HepG2 (cell line): ENCODE data around the gene PRMT7. TPM values are rescaled to one million over a fixed set of nuclear protein-coding genes. Genes with fewer than 3 reads are reported as not detected.

Source experiments
- HMGA1 ChIP-seq: sonication (generic); formaldehyde crosslinking; conservative IDR thresholded peaks from 2 replicates; pipeline ENCODE4 v1.4.0; 2020; ENCODE audit warnings: missing genetic modification reagents
- MTA1 ChIP-seq: sonication (generic); formaldehyde crosslinking; IDR thresholded peaks from 2 replicates; pipeline ENCODE4 v1.4.0; 2020; ENCODE audit warnings: missing genetic modification reagents, mild to moderate bottlenecking, borderline replicate concordance
- RFX1 ChIP-seq: fragments of 450-650 bp; IDR thresholded peaks from 2 replicates; pipeline ENCODE4 v1.6.1; 2017
- SOX6 ChIP-seq, 2 experiments: fragments of 450-650 bp in 1 of 2; sonication (generic) in 1 of 2; formaldehyde crosslinking in 1 of 2; IDR thresholded peaks; 2 replicates each; pipeline versions ENCODE4 v1.4.0 to v1.6.1; 2017 to 2020; ENCODE audit warnings: antibody characterized with exemption in 1 of 2, mild to moderate bottlenecking in 1 of 2, missing genetic modification reagents in 1 of 2
- TOE1 ChIP-seq: sonication (generic); formaldehyde crosslinking; IDR thresholded peaks from 2 replicates; pipeline ENCODE4 v1.4.0; 2020; ENCODE audit warnings: mild to moderate bottlenecking, missing genetic modification reagents
- ZNF33B ChIP-seq: sonication (generic); formaldehyde crosslinking; IDR thresholded peaks from 2 replicates; pipeline ENCODE4 v1.5.1; 2020; ENCODE audit warnings: mild to moderate bottlenecking, missing genetic modification reagents
- ZNF496 ChIP-seq: sonication (generic); formaldehyde crosslinking; IDR thresholded peaks from 2 replicates; pipeline ENCODE4 v1.8.1; 2023; ENCODE audit warnings: mild to moderate bottlenecking, moderate library complexity, missing genetic modification reagents; ENCODE audit not compliant: insufficient replicate concordance
- ZNF605 ChIP-seq: sonication (generic); formaldehyde crosslinking; IDR thresholded peaks from 2 replicates; pipeline ENCODE4 v1.8.0; 2022; ENCODE audit warnings: mild to moderate bottlenecking, missing genetic modification reagents
- ZNF660 ChIP-seq: sonication (generic); formaldehyde crosslinking; IDR thresholded peaks from 2 replicates; pipeline ENCODE4 v1.5.1; 2020; ENCODE audit warnings: mild to moderate bottlenecking, low read depth, missing genetic modification reagents, borderline replicate concordance
- polyA plus RNA-seq, 8 experiments: library from polyadenylated mRNA; depleted of rRNA in 3 of 8; stranded (reverse) in 7 of 8; unstranded in 1 of 8; fragments of >200 nt; fragmentation: Illumina TruSeq in 4 of 8; extraction: Trizol in 4 of 8; gene quantifications; 2 replicates each; pipeline versions ENCODE4 v1.2.1 to v1.2.3, GENCODE V29; 2011 to 2016; ENCODE audit warnings: low read depth in 4 of 8, missing spikeins in 1 of 8, mixed read lengths in 1 of 8; ENCODE audit not compliant: insufficient read depth in 1 of 8
- total RNA-seq, 5 experiments: library from RNA; depleted of rRNA; stranded (reverse); fragments of >200 nt; fragmentation: Illumina TruSeq; extraction: Trizol; gene quantifications; 2 replicates each; pipeline ENCODE4 v1.2.3, GENCODE V29; 2016; ENCODE audit warnings: low read depth in 1 of 5
- TF ChIP-seq, protein P1 (sequence below), 2 experiments: sonication (generic) in 1 of 2; formaldehyde crosslinking in 1 of 2; IDR thresholded peaks; 2 replicates each; pipeline versions ENCODE4 v1.6.1 to v1.9.0; 2014 to 2022; ENCODE audit warnings: antibody characterized with exemption in 1 of 2, borderline replicate concordance in 1 of 2, inconsistent platforms in 1 of 2, low read depth in 1 of 2, missing genetic modification reagents in 1 of 2
- TF ChIP-seq, protein P2 (sequence below): sonication (generic); formaldehyde crosslinking; IDR thresholded peaks from 2 replicates; pipeline ENCODE4 v1.8.1; 2023; ENCODE audit warnings: missing genetic modification reagents, inconsistent platforms, borderline replicate concordance
- TF ChIP-seq, protein P3 (sequence below): sonication (generic); formaldehyde crosslinking; IDR thresholded peaks from 2 replicates; pipeline ENCODE4 v1.4.0; 2020; ENCODE audit warnings: mild to moderate bottlenecking, missing genetic modification reagents
- TF ChIP-seq, protein P4 (sequence below): IDR thresholded peaks from 2 replicates; pipeline ENCODE4 v1.6.1; 2016
- TF ChIP-seq, protein P5 (sequence below): sonication (generic); formaldehyde crosslinking; IDR thresholded peaks from 2 replicates; pipeline ENCODE4 v1.5.0; 2020; ENCODE audit warnings: missing genetic modification reagents, mild to moderate bottlenecking, borderline replicate concordance
- TF ChIP-seq, protein P6 (sequence below): sonication (generic); formaldehyde crosslinking; IDR thresholded peaks from 2 replicates; pipeline ENCODE4 v1.8.1; 2023; ENCODE audit warnings: mild to moderate bottlenecking, missing genetic modification reagents, borderline replicate concordance

Gene PRMT7
- total and polyA plus RNA-seq, 2 of the 13 experiments (the other 11 are each of a cell fraction or from before 2014, with no cell fraction given): 47.5 to 55.0 TPM

DNA sequence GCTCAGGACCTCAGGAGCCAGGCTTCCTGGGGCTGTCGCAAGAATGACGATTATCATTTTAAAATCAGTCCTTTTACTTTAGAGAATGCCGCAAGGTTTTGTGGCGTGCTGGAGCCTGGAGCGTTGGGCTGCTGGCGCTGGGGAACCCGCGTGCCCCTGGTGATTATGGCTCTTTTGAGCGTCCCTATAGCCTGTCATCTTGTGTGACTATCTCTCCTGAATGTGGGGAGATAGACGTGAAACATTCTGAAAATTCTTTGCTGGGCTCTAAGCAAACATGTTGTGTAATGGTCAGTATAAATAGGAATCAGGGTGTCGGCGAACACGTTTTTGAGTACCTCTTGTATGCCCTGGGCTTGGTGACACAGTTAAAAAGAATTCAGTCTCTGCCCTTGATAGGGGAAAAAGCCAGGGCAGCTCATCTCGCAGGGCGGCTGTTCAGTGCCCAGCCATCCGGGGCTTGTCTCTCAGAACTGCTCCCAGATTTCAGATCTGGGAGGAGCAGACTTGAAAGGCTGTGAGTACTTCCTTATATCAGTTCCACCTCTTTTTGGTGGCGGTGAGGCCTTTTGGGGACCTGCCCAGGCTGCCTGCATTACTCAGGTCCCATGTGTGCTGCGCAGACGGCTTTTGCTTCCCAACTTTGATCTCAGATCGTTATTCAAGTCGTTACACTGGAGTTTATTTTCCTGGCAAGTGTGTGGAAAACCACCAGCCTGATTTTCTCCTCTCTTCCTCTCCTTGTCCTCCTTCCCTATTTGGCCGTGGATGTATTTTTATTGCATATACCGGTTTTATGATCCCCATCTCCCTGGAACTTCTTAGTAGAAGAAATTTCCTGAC, 45.5 kb upstream of the PRMT7 start (continued):
- TF ChIP-seq, protein P1, sequence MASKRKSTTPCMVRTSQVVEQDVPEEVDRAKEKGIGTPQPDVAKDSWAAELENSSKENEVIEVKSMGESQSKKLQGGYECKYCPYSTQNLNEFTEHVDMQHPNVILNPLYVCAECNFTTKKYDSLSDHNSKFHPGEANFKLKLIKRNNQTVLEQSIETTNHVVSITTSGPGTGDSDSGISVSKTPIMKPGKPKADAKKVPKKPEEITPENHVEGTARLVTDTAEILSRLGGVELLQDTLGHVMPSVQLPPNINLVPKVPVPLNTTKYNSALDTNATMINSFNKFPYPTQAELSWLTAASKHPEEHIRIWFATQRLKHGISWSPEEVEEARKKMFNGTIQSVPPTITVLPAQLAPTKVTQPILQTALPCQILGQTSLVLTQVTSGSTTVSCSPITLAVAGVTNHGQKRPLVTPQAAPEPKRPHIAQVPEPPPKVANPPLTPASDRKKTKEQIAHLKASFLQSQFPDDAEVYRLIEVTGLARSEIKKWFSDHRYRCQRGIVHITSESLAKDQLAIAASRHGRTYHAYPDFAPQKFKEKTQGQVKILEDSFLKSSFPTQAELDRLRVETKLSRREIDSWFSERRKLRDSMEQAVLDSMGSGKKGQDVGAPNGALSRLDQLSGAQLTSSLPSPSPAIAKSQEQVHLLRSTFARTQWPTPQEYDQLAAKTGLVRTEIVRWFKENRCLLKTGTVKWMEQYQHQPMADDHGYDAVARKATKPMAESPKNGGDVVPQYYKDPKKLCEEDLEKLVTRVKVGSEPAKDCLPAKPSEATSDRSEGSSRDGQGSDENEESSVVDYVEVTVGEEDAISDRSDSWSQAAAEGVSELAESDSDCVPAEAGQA (IDR thresholded peaks at IDR 0.05; ENCODE audit: low read depth): no peak
- TF ChIP-seq, protein P1 (CRISPR knock-in tag; IDR thresholded peaks at IDR 0.05; ENCODE audit: borderline replicate concordance): 0 out of 2 replicates have a peak, but pooled peaks have one; percentile 18
- TF ChIP-seq, protein P2, sequence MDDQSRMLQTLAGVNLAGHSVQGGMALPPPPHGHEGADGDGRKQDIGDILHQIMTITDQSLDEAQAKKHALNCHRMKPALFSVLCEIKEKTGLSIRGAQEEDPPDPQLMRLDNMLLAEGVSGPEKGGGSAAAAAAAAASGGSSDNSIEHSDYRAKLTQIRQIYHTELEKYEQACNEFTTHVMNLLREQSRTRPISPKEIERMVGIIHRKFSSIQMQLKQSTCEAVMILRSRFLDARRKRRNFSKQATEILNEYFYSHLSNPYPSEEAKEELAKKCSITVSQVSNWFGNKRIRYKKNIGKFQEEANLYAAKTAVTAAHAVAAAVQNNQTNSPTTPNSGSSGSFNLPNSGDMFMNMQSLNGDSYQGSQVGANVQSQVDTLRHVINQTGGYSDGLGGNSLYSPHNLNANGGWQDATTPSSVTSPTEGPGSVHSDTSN (CRISPR knock-in tag): no peak
- peak; percentile 96 for TF ChIP-seq TOE1 (CRISPR knock-in tag)
- TF ChIP-seq, protein P3, sequence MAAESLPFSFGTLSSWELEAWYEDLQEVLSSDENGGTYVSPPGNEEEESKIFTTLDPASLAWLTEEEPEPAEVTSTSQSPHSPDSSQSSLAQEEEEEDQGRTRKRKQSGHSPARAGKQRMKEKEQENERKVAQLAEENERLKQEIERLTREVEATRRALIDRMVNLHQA (CRISPR knock-in tag): no peak
- TF ChIP-seq ZNF33B (CRISPR knock-in tag): no peak
- no peak for TF ChIP-seq ZNF496
- TF ChIP-seq, protein P4, sequence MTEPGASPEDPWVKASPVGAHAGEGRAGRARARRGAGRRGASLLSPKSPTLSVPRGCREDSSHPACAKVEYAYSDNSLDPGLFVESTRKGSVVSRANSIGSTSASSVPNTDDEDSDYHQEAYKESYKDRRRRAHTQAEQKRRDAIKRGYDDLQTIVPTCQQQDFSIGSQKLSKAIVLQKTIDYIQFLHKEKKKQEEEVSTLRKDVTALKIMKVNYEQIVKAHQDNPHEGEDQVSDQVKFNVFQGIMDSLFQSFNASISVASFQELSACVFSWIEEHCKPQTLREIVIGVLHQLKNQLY: peak; percentile 84
- no peak for TF ChIP-seq HMGA1 (CRISPR knock-in tag)
- TF ChIP-seq ZNF660 (CRISPR knock-in tag): no peak
- TF ChIP-seq, protein P5, sequence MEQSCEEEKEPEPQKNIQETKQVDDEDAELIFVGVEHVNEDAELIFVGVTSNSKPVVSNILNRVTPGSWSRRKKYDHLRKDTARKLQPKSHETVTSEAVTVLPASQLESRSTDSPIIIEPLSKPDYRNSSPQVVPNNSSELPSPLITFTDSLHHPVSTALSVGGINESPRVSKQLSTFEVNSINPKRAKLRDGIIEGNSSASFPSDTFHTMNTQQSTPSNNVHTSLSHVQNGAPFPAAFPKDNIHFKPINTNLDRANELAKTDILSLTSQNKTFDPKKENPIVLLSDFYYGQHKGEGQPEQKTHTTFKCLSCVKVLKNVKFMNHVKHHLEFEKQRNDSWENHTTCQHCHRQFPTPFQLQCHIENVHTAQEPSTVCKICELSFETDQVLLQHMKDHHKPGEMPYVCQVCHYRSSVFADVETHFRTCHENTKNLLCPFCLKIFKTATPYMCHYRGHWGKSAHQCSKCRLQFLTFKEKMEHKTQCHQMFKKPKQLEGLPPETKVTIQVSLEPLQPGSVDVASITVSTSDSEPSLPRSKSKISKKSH (CRISPR knock-in tag): no peak
- peak; percentile 86 for TF ChIP-seq ZNF605 (CRISPR knock-in tag)
- TF ChIP-seq, protein P6, sequence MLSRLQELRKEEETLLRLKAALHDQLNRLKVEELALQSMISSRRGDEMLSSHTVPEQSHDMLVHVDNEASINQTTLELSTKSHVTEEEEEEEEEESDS (CRISPR knock-in tag): no peak; the same call in 1 of the 2 replicates
- no peak; the same call in 1 of the 2 replicates for TF ChIP-seq MTA1 (CRISPR knock-in tag)
- no peak for TF ChIP-seq RFX1
- no peak for TF ChIP-seq SOX6 (IDR thresholded peaks at IDR 0.05)
- TF ChIP-seq SOX6 (CRISPR knock-in tag; IDR thresholded peaks at IDR 0.05): peak; percentile 89
